K562 treated with DMSO at 1 percent for 4 hours (cell line): ENCODE measurements around the gene KRTAP10-10. TPM values are rescaled to one million over a fixed set of nuclear protein-coding genes. Genes with fewer than 3 reads are reported as not detected.

Source experiments
- total RNA-seq: library from RNA; unstranded; fragments of 300-600 nt; gene quantifications from 2 replicates; pipeline ENCODE4 v1.2.3, GENCODE V29; 2022; ENCODE audit not compliant: insufficient read depth

KRTAP10-10 gene, protein sequence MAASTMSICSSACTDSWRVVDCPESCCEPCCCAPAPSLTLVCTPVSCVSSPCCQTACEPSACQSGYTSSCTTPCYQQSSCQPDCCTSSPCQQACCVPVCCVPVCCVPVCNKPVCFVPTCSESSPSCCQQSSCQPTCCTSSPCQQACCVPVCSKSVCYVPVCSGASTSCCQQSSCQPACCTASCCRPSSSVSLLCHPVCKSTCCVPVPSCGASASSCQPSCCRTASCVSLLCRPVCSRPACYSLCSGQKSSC
- not detected in 2 replicates for total RNA-seq

DNA sequence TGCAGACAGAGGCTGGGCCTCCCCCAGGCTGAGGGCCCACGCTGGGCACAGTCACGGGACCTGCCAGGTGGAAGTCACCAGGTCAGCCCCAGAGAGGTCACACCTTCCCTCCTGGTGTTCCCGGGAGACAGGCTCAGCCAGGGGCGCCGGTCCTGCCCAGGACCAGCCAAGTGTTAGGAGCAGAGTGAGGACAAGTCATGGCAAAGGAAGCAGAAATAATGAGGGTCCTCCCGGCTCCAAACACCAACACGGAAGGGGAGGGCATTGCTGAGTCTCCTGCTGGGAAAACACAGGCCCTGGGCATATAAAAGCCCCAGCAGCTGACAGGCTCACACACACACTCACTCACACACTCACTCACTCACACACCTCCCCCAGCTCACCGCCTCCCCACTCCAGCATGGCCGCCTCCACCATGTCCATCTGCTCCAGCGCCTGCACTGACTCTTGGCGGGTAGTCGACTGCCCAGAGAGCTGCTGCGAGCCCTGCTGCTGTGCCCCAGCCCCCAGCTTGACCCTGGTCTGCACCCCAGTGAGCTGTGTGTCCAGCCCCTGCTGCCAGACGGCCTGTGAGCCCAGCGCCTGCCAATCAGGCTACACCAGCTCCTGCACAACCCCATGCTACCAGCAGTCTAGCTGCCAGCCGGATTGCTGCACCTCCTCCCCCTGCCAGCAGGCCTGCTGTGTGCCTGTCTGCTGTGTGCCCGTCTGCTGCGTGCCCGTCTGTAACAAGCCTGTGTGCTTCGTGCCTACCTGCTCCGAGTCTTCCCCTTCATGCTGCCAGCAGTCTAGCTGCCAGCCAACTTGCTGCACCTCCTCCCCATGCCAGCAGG lies at the start of gene KRTAP10-10:
TSS of gene KRTAP10-10 (plus strand) at position 339 of the 833 bp plus-strand sequence. CDS start at position 401, 62 bp downstream.

GRCh38 chr21:44592446-44593311 lies 44.5 kb upstream of the KRTAP10-10 start, which contains the start of gene KRTAP10-6:
TSS of gene KRTAP10-6 (minus strand) at chr21:44592505. CDS start at chr21:44592484, 21 bp downstream.

DNA sequence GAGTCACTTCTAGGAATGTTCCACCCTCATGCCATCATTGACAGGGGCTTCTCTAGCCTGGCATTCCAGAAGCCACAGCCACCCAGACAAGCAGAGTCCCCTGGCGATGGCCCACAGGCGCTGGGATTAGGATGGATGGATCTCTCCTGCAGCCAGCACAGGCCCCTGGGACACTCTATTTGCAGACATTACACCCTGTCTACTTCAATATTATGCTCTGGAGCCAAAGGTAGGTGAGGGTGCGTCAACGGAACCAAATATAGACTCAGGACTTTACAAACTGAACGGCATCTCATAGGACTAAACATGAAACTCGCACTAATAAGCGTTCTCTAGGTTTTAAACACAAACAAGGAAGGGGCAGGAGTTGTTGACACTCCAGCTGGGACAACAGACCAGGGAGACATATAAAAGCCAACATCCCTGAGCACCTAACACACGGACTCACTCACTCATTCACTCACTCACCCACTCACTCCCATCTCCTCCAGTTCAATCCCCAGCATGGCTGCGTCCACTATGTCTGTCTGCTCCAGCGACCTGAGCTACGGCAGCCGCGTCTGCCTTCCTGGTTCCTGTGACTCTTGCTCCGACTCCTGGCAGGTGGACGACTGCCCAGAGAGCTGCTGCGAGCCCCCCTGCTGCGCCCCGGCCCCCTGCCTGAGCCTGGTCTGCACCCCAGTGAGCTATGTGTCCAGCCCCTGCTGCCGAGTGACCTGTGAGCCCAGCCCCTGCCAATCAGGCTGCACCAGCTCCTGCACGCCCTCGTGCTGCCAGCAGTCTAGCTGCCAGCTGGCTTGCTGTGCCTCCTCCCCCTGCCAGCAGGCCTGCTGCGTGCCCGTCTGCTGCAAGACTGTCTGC lies 36.8 kb upstream of the KRTAP10-10 start, which contains the start of gene KRTAP10-7:
TSS of gene KRTAP10-7 (plus strand) at position 480 of the 861 bp plus-strand sequence. CDS start at position 505, 25 bp downstream.

GRCh38 chr21:44612029-44612486 lies 25.1 kb upstream of the KRTAP10-10 start, which contains the start of gene KRTAP10-8:
TSS of gene KRTAP10-8 (plus strand) at chr21:44612079. CDS start at chr21:44612101, 22 bp downstream.

DNA sequence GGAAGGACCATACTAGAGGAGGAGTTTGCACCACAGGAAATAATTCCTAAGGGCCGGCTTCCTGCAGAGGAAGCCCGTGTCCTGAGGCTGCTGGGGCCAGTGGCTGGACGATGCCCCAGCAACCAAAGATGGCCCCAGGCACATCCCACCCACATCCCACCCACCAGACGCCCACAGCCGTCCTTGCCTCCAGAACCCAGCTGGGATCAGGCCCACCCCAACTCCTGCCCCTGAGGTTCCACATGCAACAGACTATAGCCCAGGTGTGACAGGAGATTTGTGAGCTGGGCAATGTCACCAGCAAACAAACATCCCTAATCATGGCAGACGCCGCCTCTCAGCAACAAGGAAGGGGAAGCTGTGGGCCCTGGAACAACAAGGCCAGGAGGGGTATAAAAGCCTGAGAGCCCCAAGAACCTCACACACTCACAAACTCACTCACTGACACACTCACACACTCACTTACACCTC lies 10.4 kb upstream of the KRTAP10-10 start, which contains the start of gene KRTAP10-9:
TSS of gene KRTAP10-9 (plus strand) at position 421 of the 471 bp plus-strand sequence. CDS start 79 bp downstream, outside the sequence.

DNA sequence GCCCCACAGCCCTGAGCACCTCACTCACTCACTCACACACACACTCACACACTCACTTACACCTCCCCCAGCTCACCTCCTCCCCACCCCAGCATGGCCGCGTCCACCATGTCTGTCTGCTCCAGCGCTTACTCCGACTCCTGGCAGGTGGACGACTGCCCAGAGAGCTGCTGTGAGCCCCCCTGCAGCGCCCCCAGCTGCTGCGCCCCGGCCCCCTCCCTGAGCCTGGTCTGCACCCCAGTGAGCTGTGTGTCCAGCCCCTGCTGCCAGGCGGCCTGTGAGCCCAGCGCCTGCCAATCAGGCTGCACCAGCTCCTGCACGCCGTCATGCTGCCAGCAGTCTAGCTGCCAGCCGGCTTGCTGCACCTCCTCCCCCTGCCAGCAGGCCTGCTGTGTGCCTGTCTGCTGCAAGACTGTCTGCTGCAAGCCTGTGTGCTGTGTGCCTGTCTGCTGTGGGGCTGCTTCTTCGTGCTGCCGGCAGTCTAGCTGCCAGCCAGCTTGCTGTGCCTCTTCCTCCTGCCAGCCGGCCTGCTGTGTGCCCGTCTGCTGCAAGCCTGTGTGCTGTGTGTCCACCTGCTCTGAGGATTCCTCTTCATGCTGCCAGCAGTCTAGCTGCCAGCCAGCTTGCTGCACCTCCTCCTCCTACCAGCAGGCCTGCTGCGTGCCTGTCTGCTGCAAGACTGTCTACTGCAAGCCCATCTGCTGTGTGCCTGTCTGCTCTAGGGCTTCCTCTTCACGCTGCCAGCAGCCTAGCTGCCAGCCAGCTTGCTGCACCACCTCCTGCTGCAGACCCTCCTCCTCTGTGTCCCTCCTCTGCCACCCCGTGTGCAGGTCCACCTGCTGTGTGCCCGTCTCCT lies 9.4 kb downstream of the KRTAP10-10 start, which contains the start of gene KRTAP10-11:
TSS of gene KRTAP10-11 (plus strand) at position 49 of the 856 bp plus-strand sequence. CDS start at position 94, 45 bp downstream.

GRCh38 chr21:44654576-44655175 lies 17.5 kb downstream of the KRTAP10-10 start, which contains the start of gene KRTAP12-4:
TSS of gene KRTAP12-4 (minus strand) at chr21:44654659. CDS start at chr21:44654614, 45 bp downstream.

DNA sequence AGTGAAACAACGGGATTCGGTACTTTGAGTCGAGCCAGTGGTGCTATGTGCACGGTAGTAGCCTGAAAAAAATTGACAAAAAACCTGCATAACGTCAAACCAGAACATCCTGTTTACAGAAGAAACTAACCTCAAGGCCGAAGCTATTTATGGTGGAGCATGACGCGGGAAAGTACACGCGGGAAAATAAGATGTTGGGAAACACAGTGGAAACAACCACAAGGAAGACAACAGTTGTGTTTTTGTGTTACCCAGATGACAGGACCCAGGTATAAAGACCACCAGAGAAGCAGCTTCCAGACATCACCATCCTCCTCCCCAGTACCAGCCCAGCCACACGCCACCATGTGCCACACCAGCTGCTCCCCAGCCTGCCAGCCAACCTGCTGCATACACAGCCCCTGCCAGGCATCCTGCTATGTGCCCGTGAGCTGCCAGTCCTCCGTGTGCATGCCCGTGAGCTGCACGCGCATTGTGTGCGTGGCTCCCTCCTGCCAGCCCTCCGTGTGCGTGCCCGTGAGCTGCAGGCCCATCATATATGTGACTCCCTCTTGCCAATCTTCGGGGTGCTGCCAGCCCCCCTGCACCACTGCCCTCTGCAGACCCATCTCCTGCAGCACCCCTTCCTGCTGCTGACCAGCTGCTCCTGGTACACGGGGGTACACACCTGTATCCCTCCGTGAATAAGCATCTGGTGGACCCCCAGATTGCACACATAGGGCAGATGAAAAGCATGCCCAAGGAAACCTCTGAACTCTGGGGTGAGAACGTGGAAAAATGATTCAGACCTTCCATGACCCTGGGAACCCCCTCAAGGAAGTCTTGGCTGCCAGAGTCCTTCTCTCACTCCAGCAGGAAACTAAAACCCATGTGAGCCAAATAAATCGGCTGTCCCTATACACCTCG lies 20.7 kb downstream of the KRTAP10-10 start, which contains the start of gene KRTAP12-3:
TSS of gene KRTAP12-3 (plus strand) at position 298 of the 906 bp plus-strand sequence. CDS start at position 346, 48 bp downstream.

DNA sequence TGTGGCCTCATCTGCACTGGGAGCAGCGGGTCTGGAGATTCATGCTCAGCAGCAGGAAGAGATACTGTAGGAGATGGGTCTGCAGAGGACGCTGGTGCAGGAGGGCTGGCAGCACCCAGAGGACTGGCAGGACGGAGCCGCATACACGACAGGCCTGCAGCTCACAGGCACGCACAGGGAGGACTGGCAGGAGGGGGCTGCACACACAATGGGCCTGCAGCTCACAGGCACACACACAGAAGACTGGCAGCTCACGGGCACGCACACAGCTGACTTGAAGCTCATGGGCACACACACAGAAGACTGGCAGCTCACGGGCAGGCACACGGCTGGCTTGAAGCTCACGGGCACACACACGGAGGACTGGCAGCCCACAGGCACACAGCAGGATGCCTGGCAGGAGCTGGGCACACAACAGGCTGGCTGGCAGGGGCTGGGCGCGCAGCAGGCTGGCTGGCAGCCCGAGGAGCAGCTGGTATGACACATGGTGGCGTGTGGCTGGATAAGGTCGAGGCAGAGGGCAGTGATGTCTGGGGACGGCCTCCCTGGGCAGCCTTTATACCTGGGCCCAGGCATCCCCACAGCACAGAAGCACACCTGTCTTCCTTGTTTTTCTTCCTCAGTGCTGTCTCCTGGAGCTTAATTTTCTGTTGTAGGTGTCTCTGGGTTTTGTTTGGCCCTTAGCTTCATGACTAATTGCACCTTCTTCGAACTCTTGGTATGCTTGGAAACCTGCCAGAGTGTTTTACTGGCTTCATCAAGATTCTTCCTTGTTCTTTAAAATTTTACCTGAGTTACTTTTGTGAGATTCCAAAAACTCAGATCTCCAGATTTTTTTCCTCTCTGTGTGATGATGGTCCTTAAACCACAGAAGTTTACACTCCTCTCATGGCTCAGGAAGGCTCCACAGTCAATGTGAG lies 29.5 kb downstream of the KRTAP10-10 start, which contains the start of gene KRTAP12-2:
TSS of gene KRTAP12-2 (minus strand) at position 527 of the 920 bp plus-strand sequence. CDS start at position 486, 41 bp downstream.

DNA sequence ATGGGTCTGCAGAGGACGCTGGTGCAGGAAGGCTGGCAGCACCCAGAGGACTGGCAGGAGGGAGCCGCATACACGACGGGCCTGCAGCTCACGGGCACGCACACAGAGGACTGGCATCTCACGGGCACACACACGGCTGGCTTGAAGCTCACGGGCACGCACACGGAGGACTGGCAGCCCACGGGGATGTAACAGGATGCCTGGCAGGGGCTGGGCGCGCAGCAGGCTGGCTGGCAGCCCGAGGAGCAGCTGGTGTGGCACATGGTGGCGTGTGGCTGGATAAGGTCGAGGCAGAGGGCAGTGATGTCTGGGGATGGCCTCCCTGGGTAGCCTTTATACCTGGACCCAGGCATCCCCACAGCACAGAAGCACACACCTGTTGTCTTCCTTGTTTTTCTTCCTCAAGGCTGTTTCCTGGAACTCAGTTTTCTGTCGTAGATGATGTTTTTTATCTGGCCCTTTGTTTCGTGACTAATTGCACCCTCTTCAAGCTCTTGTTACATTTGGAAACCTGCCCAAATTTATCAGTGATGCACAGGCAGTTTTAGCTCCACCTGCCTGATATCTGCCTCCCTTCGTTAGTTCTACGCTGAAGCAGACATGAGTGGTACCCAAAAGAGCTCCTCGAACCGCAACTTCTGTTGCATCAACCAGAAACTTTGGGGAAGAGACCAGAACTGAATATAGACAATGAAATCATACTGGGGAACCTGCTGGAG lies 44.9 kb downstream of the KRTAP10-10 start, which contains the start of gene KRTAP12-1:
TSS of gene KRTAP12-1 (minus strand) at position 303 of the 719 bp plus-strand sequence. CDS start at position 263, 40 bp downstream.

Other genes with a start within 250 kb of the KRTAP10-10 start
- gene LRRC3, start 181.8 kb upstream of the KRTAP10-10 start, total RNA-seq, result not detected in 2 replicates
- gene KRTAP10-1, start 97.2 kb upstream of the KRTAP10-10 start, total RNA-seq, result not detected in 2 replicates
- not detected in 2 replicates for gene KRTAP10-2, start 85.9 kb upstream of the KRTAP10-10 start, total RNA-seq
- not detected in 2 replicates for gene KRTAP10-3, start 78.6 kb upstream of the KRTAP10-10 start, total RNA-seq
- not detected in 2 replicates for gene KRTAP10-4, start 63.6 kb upstream of the KRTAP10-10 start, total RNA-seq
- gene KRTAP10-5, start 56.8 kb upstream of the KRTAP10-10 start, total RNA-seq, result not detected in 2 replicates
- gene KRTAP10-6, start 44.9 kb upstream of the KRTAP10-10 start, total RNA-seq, result not detected in 2 replicates
- not detected in 2 replicates for gene KRTAP10-7, start 36.8 kb upstream of the KRTAP10-10 start, total RNA-seq
- not detected in 2 replicates for gene KRTAP10-8, start 25.3 kb upstream of the KRTAP10-10 start, total RNA-seq
- not detected in 2 replicates for gene KRTAP10-9, start 10.3 kb upstream of the KRTAP10-10 start, total RNA-seq
- gene KRTAP10-11, start 9.1 kb downstream of the KRTAP10-10 start, total RNA-seq, result not detected in 2 replicates
- gene KRTAP12-4, start 17.3 kb downstream of the KRTAP10-10 start, total RNA-seq, result not detected in 2 replicates
- gene KRTAP12-3, start 20.6 kb downstream of the KRTAP10-10 start, total RNA-seq, result not detected in 2 replicates
- not detected in 2 replicates for gene KRTAP12-2, start 29.6 kb downstream of the KRTAP10-10 start, total RNA-seq
- gene KRTAP12-1, start 44.8 kb downstream of the KRTAP10-10 start, total RNA-seq, result not detected in 2 replicates
- gene KRTAP10-12, start 59.8 kb downstream of the KRTAP10-10 start, total RNA-seq, result not detected in 2 replicates
- not detected in 2 replicates for gene TSPEAR, start 74.2 kb downstream of the KRTAP10-10 start, total RNA-seq
- gene UBE2G2, start 164.5 kb downstream of the KRTAP10-10 start, total RNA-seq, result 47.5 and 77.0 TPM in 2 replicates
- gene SUMO3, start 180.7 kb downstream of the KRTAP10-10 start, total RNA-seq, result 106 and 115 TPM in 2 replicates
- 141 and 163 TPM in 2 replicates for gene PTTG1IP, start 236.3 kb downstream of the KRTAP10-10 start, total RNA-seq